Measurements from ENCODE around the gene KCNIP3.
A peak's percentile ranks its signal among the peaks of the same experiment; 100 is the strongest.

KCNIP3 gene

GRCh38 chr2:95379371-95379831 lies 82.3 kb downstream of the KCNIP3 start:
- 0 out of 2 replicates have a peak, but pooled peaks have one; percentile 8 for TF ChIP-seq CTCF (IDR thresholded peaks at IDR 0.05; ENCODE audit: low read depth, low read length)

GRCh38 chr2:95380280-95380679 lies 83.1 kb downstream of the KCNIP3 start:
- no peak for TF ChIP-seq CTCF (IDR thresholded peaks at IDR 0.05; ENCODE audit: low read depth, low read length)
- no peak overlapping the region for H3K4me3 ChIP-seq (ENCODE audit: low read depth, low read length)

More at GRCh38 chr2:95379371-95379831, 82.3 kb downstream of the KCNIP3 start:
- no peak overlapping the region for H3K4me3 ChIP-seq (ENCODE audit: low read depth, low read length)

GRCh38 chr2:95380731-95381130 lies 83.6 kb downstream of the KCNIP3 start:
- no peak for TF ChIP-seq CTCF (IDR thresholded peaks at IDR 0.05; ENCODE audit: low read depth, low read length)
- no peak overlapping the region for H3K4me3 ChIP-seq (ENCODE audit: low read depth, low read length)

- no peak overlapping the region for H3K4me3 ChIP-seq (ENCODE audit: low read depth, low read length)
- no peak for TF ChIP-seq CTCF (IDR thresholded peaks at IDR 0.05; ENCODE audit: low read depth, low read length)
Observed at GRCh38 chr2:95381212-95382191, 84.4 kb downstream of the KCNIP3 start.

GRCh38 chr2:95382192-95382591 lies 85.0 kb downstream of the KCNIP3 start:
- no peak overlapping the region for H3K4me3 ChIP-seq (ENCODE audit: low read depth, low read length)
- TF ChIP-seq CTCF (IDR thresholded peaks at IDR 0.05; ENCODE audit: low read depth, low read length): no peak

GRCh38 chr2:95382686-95383634 lies 85.8 kb downstream of the KCNIP3 start:
- TF ChIP-seq CTCF (IDR thresholded peaks at IDR 0.05; ENCODE audit: low read depth, low read length): no peak
- no peak overlapping the region for H3K4me3 ChIP-seq (ENCODE audit: low read depth, low read length)

Data from WI38 (cell line).